Thoracic aorta (tissue), 2 donors: Measurements from ENCODE around the gene C1D. TPM values are rescaled to one million over a fixed set of nuclear protein-coding genes. Genes with fewer than 3 reads are reported as not detected.

ENCODE experiments used
- ATAC-seq: fragments of 150-250 bp; one replicate; pipeline ENCODE4 v1.8.0; 2017; ENCODE audit warnings: low read depth; ENCODE audit not compliant: insufficient number of reproducible peaks, low FRiP score
- DNase-seq: peaks from one replicate; pipeline ENCODE4 v3.0.0-alpha.2; 2020; ENCODE audit warnings: low spot score
- H3K27ac ChIP-seq, 2 donors: fragments of 200-600 bp; sonication (generic); 1 replicate in 1 of 2; 2 replicates in 1 of 2; pipeline ENCODE4 v1.5.1; 2016; ENCODE audit warnings: mild to moderate bottlenecking in 2 of 2, moderate library complexity in 2 of 2
- H3K27me3 ChIP-seq: fragments of 200-600 bp; sonication (generic); replicated peaks from 2 replicates; pipeline ENCODE4 v1.6.0; 2016; ENCODE audit warnings: mild to moderate bottlenecking; ENCODE audit not compliant: insufficient read depth
- H3K36me3 ChIP-seq: fragments of 200-600 bp; sonication (generic); one replicate; pipeline ENCODE4 v1.5.1; 2016
- H3K4me1 ChIP-seq, 2 donors: fragments of 200-600 bp; sonication (generic); 1 replicate in 1 of 2; 2 replicates in 1 of 2; pipeline versions ENCODE4 v1.5.1 to v1.6.0; 2016; ENCODE audit warnings: low read depth in 2 of 2, mild to moderate bottlenecking in 1 of 2; ENCODE audit not compliant: control insufficient read depth in 1 of 2
- H3K4me3 ChIP-seq: fragments of 200-600 bp; sonication (generic); 2 replicates; pipeline ENCODE4 v1.5.1; 2016; ENCODE audit warnings: mild to moderate bottlenecking
- H3K9me3 ChIP-seq: fragments of 200-600 bp; sonication (generic); 2 replicates; pipeline ENCODE4 v1.5.1; 2016
- CTCF ChIP-seq: fragments of 200-600 bp; sonication (generic); IDR thresholded peaks from one replicate; pipeline ENCODE4 v1.5.1; 2019; ENCODE audit warnings: antibody characterized with exemption
- total RNA-seq, 2 donors: library from RNA; depleted of rRNA; stranded (reverse); fragments of >200 nt; gene quantifications; one replicate each; pipeline versions ENCODE4 v1.1.0 to v1.2.3, GENCODE V29; 2016

The C1D gene
- total RNA-seq, 2 donors from 2014 or later: 11.9 to 12.1 TPM

- Histone ChIP-seq H3K4me3 (no peak overlapping the region), H3K27ac (no peak overlapping the region), H3K36me3 (no peaks in the 10 kb centered on the region), H3K4me1 (no peaks in the 10 kb centered on the region), H3K27me3 (no peaks in the 10 kb centered on the region), H3K9me3 (no peaks in the 10 kb centered on the region)
- TF ChIP-seq CTCF: no peak
- ATAC-seq (no peak), DNase-seq (no peak)
These were observed 38.9 kb downstream of the C1D start for GRCh38 chr2:68023904-68024303.

- Histone ChIP-seq H3K4me3 (no peak overlapping the region), H3K27me3 (no peaks in the 10 kb centered on the region), H3K4me1 (no peaks in the 10 kb centered on the region), H3K36me3 (no peaks in the 10 kb centered on the region), H3K27ac (no peak overlapping the region), H3K9me3 (no peaks in the 10 kb centered on the region)
- no peak for ATAC-seq
- DNase-seq: no peak
- TF ChIP-seq CTCF: no peak
These were observed 44.1 kb downstream of the C1D start for GRCh38 chr2:68018727-68019126.

- DNase-seq (no peak), ATAC-seq (no peak)
- no peak overlapping the region for H3K27ac ChIP-seq
- TF ChIP-seq CTCF: no peak
- H3K36me3 ChIP-seq: no peaks in the 10 kb centered on the region
- no peaks in the 10 kb centered on the region for H3K9me3 ChIP-seq
- no peak overlapping the region for H3K4me3 ChIP-seq
- no peaks in the 10 kb centered on the region for H3K4me1 ChIP-seq
- H3K27me3 ChIP-seq: no peaks in the 10 kb centered on the region
These were observed 53.3 kb downstream of the C1D start for GRCh38 chr2:68009526-68009925.

GRCh38 chr2:68000170-68000825 is 62.5 kb downstream of the C1D start:
- no peak overlapping the region for H3K4me3 ChIP-seq
- H3K36me3 ChIP-seq: no peaks in the 10 kb centered on the region
- no peaks in the 10 kb centered on the region for H3K4me1 ChIP-seq
- no peak for TF ChIP-seq CTCF
- no peak overlapping the region for H3K27ac ChIP-seq
- no peaks in the 10 kb centered on the region for H3K27me3 ChIP-seq
- no peak for DNase-seq
- ATAC-seq: no peak
- no peaks in the 10 kb centered on the region for H3K9me3 ChIP-seq

GRCh38 chr2:67999332-67999731 is 63.5 kb downstream of the C1D start:
- no peaks in the 10 kb centered on the region for H3K36me3 ChIP-seq
- H3K4me3 ChIP-seq: no peak overlapping the region
- ATAC-seq (no peak), DNase-seq (no peak)
- no peaks in the 10 kb centered on the region for H3K4me1 ChIP-seq
- H3K27ac ChIP-seq: no peak overlapping the region
- H3K9me3 ChIP-seq: no peaks in the 10 kb centered on the region
- TF ChIP-seq CTCF: no peak
- no peaks in the 10 kb centered on the region for H3K27me3 ChIP-seq
